GM12891 (cell line): Measurements from ENCODE around the gene CRB2.

Experiments used
- POLR2A ChIP-seq: IDR thresholded peaks from 2 replicates; pipeline ENCODE4 v1.6.1; 2011; ENCODE audit warnings: low read depth, low read length, control low read depth
- POLR2AphosphoS5 ChIP-seq: IDR thresholded peaks from 2 replicates; pipeline ENCODE4 v1.6.1; 2011; ENCODE audit warnings: low read depth, low read length, control low read depth
- TAF1 ChIP-seq: IDR thresholded peaks from 2 replicates; pipeline ENCODE4 v1.6.1; 2011; ENCODE audit warnings: low read depth, low read length, control low read depth

DNA sequence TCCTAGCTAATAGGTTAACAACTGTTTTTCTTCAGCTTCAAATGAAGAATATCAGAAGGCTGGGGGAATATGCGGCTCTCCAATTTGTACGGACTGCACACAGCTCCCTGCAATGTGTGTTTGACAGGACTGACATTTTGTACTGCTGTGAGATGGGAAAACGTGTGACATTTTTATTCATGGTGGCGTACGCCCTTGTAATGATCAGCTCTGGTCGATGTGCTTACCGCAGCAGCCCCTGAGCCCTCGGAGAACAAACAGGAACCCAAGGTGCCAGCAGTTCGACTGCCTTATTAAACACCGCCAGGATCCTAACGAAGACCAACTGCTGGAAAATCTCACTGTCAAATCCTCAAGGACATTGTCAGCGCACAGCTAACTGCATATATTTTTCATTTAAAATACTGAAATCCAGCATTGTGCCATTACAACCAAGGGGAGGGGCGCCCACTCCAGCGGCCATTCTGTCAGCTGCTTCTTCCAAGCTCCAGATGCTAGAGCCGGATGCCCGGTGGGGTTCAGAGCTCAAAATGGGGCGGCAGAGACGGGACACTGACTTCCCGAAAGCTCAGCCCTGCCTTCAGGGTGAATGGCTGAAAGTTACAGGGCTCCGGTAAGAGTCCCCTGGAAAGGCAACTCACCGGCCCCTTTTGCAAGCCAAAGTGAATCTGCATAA is 66.8 kb downstream of the CRB2 start:
- TF ChIP-seq POLR2A, result no peak
- TF ChIP-seq TAF1, result no peak
- TF ChIP-seq POLR2AphosphoS5, result no peak
